Thoracic aorta (tissue), 2 donors: Measurements from ENCODE around the gene KRTAP10-5. TPM values are rescaled to one million over a fixed set of nuclear protein-coding genes. Genes with fewer than 3 reads are reported as not detected.

Source experiments
- ATAC-seq: fragments of 150-250 bp; one replicate; pipeline ENCODE4 v1.8.0; 2017; ENCODE audit warnings: low read depth; ENCODE audit not compliant: insufficient number of reproducible peaks, low FRiP score
- DNase-seq: peaks from one replicate; pipeline ENCODE4 v3.0.0-alpha.2; 2020; ENCODE audit warnings: low spot score
- H3K27ac ChIP-seq, 2 donors: fragments of 200-600 bp; sonication (generic); 1 replicate in 1 of 2; 2 replicates in 1 of 2; pipeline ENCODE4 v1.5.1; 2016; ENCODE audit warnings: mild to moderate bottlenecking in 2 of 2, moderate library complexity in 2 of 2
- H3K27me3 ChIP-seq: fragments of 200-600 bp; sonication (generic); replicated peaks from 2 replicates; pipeline ENCODE4 v1.6.0; 2016; ENCODE audit warnings: mild to moderate bottlenecking; ENCODE audit not compliant: insufficient read depth
- H3K36me3 ChIP-seq: fragments of 200-600 bp; sonication (generic); one replicate; pipeline ENCODE4 v1.5.1; 2016
- H3K4me1 ChIP-seq, 2 donors: fragments of 200-600 bp; sonication (generic); 1 replicate in 1 of 2; 2 replicates in 1 of 2; pipeline versions ENCODE4 v1.5.1 to v1.6.0; 2016; ENCODE audit warnings: low read depth in 2 of 2, mild to moderate bottlenecking in 1 of 2; ENCODE audit not compliant: control insufficient read depth in 1 of 2
- H3K4me3 ChIP-seq: fragments of 200-600 bp; sonication (generic); 2 replicates; pipeline ENCODE4 v1.5.1; 2016; ENCODE audit warnings: mild to moderate bottlenecking
- H3K9me3 ChIP-seq: fragments of 200-600 bp; sonication (generic); 2 replicates; pipeline ENCODE4 v1.5.1; 2016
- total RNA-seq, 2 donors: library from RNA; depleted of rRNA; stranded (reverse); fragments of >200 nt; gene quantifications; one replicate each; pipeline versions ENCODE4 v1.1.0 to v1.2.3, GENCODE V29; 2016
- TF ChIP-seq, protein P1 (sequence below): fragments of 200-600 bp; sonication (generic); IDR thresholded peaks from one replicate; pipeline ENCODE4 v1.5.1; 2019; ENCODE audit warnings: antibody characterized with exemption

Gene KRTAP10-5
- total RNA-seq, 2 donors from 2014 or later = not detected

DNA sequence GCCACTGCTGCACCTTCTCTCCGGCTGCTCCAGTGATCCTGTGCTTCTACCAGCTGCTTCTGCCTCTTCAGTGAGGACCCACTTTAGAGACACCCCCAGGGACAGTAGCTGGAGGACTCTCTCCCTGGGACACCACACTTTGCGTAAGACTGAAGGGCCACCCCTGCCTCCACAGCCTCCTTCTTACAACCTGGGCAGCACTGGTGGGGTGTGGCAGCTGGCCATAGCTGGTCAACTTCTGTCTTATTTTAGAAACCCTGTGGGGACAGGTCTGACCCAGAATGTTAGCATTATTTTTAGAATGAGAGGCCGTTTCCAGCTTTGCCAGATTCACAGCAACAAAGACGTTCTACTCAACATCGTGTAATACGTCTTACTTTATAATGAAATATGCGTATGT, 45.4 kb upstream of the KRTAP10-5 start:
- Histone ChIP-seq H3K4me1 (no peaks in the 10 kb centered on the region), H3K36me3 (no peaks in the 10 kb centered on the region), H3K4me3 (no peak overlapping the region), H3K27ac (no peak overlapping the region), H3K27me3 (no peaks in the 10 kb centered on the region), H3K9me3 (peaks cover 3% of the 10 kb centered on the region)
- ATAC-seq = no peak
- DNase-seq = no peak
- TF ChIP-seq, protein P1, sequence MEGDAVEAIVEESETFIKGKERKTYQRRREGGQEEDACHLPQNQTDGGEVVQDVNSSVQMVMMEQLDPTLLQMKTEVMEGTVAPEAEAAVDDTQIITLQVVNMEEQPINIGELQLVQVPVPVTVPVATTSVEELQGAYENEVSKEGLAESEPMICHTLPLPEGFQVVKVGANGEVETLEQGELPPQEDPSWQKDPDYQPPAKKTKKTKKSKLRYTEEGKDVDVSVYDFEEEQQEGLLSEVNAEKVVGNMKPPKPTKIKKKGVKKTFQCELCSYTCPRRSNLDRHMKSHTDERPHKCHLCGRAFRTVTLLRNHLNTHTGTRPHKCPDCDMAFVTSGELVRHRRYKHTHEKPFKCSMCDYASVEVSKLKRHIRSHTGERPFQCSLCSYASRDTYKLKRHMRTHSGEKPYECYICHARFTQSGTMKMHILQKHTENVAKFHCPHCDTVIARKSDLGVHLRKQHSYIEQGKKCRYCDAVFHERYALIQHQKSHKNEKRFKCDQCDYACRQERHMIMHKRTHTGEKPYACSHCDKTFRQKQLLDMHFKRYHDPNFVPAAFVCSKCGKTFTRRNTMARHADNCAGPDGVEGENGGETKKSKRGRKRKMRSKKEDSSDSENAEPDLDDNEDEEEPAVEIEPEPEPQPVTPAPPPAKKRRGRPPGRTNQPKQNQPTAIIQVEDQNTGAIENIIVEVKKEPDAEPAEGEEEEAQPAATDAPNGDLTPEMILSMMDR = no peak

- Histone ChIP-seq H3K36me3 (no peaks in the 10 kb centered on the region), H3K27me3 (no peaks in the 10 kb centered on the region), H3K9me3 (peaks cover 3% of the 10 kb centered on the region), H3K4me3 (no peak overlapping the region), H3K27ac (no peak overlapping the region), H3K4me1 (no peaks in the 10 kb centered on the region)
- no peak for ATAC-seq
- TF ChIP-seq, protein P1 = no peak
- DNase-seq = no peak
Observed at GRCh38 chr21:44623575-44623974, 43.2 kb upstream of the KRTAP10-5 start.

GRCh38 chr21:44619886-44620285, 39.5 kb upstream of the KRTAP10-5 start:
- TF ChIP-seq, protein P1 = no peak
- DNase-seq (no peak), ATAC-seq (no peak)
- Histone ChIP-seq H3K4me1 (no peaks in the 10 kb centered on the region), H3K36me3 (no peaks in the 10 kb centered on the region), H3K4me3 (no peak overlapping the region), H3K27ac (no peak overlapping the region), H3K9me3 (peaks cover 3% of the 10 kb centered on the region), H3K27me3 (no peaks in the 10 kb centered on the region)

DNA sequence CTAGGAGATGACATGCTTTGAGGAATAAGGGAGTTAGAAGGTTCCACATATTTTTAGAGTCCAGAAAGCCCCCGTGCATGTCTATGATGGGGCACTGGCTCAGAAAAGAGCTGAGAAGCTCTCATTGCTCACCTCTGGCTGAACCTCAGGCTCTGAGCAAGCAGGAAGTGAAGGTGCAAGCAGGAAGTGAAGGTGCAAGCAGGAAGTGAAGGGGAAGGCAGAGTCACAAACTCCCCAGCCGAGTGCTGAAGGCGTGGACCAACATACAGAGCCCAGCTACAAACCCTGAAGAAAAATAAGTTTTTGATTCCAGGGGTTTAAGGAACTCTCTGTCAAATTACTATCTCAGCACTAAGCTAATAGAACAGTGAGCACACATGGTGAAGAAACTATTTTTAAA, 38.5 kb upstream of the KRTAP10-5 start:
- Histone ChIP-seq H3K4me3 (no peak overlapping the region), H3K4me1 (no peaks in the 10 kb centered on the region), H3K27me3 (no peaks in the 10 kb centered on the region), H3K36me3 (no peaks in the 10 kb centered on the region), H3K9me3 (peaks cover 3% of the 10 kb centered on the region), H3K27ac (no peak overlapping the region)
- TF ChIP-seq, protein P1 = no peak
- DNase-seq (no peak), ATAC-seq (no peak)

DNA sequence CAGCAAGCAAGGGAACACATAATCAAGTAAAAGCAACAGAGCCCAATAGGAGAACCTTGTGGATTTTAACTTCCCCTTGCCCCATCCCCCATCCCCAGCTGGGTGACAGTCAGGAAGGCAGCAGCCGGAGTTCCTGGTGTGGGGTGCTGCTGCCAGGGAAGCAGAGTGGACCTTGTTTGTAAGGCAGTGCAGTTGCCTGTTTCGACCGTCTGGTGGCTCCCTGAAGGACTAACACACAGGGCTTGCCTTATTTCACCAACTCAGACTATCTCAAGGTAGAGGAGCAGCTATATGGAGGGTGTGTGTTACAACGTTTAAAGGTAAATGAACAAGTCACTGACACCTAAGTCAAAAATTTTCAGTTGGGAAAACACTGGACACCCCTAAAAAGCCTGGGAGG, 38.1 kb upstream of the KRTAP10-5 start:
- no peak overlapping the region for H3K4me3 ChIP-seq
- TF ChIP-seq, protein P1 = no peak
- DNase-seq (no peak), ATAC-seq (no peak)
- no peaks in the 10 kb centered on the region for H3K36me3 ChIP-seq
- H3K4me1 ChIP-seq = no peaks in the 10 kb centered on the region
- peaks cover 2% of the 10 kb centered on the region for H3K9me3 ChIP-seq
- no peaks in the 10 kb centered on the region for H3K27me3 ChIP-seq
- no peak overlapping the region for H3K27ac ChIP-seq
